ENCODE data around the gene MRPS18A. TPM values are rescaled to one million over a fixed set of nuclear protein-coding genes. Genes with fewer than 3 reads are reported as not detected.

Gene MRPS18A
- total and polyA plus RNA-seq, 2 experiments from 2014 or later, result 58.6 to 62.7 TPM

GRCh38 chr6:43689421-43689820, 1.8 kb upstream of the MRPS18A start:
- Mint-ChIP-seq H3K4me3 (no peak overlapping the region), H3K27ac (no peak overlapping the region), H3K9me3 (no peaks in the 10 kb centered on the region), H3K4me1 (peaks cover 15% of the 10 kb centered on the region), H3K36me3 (ENCODE audit: low read depth) (no peaks in the 10 kb centered on the region; the same call in 2 of the 3 replicates), H3K27me3 (ENCODE audit: insufficient read depth, low read depth, poor library complexity) (peaks cover 1% of the 10 kb centered on the region)
- no peaks in the 10 kb centered on the region for H3K27me3 ChIP-seq (ENCODE audit: insufficient read depth)
- H3K9me2 ChIP-seq (ENCODE audit: insufficient read depth), result no peaks in the 10 kb centered on the region
- H3K36me3 ChIP-seq (ENCODE audit: insufficient read depth), result no peaks in the 10 kb centered on the region
- TF ChIP-seq ZNF331 (CRISPR knock-in tag; IDR thresholded peaks at IDR 0.05; ENCODE audit: low read depth) (no peak), ZNF114 (CRISPR knock-in tag; IDR thresholded peaks at IDR 0.05) (no peak), ZNF462 (CRISPR knock-in tag; IDR thresholded peaks at IDR 0.05) (no peak), EZH2 (IDR thresholded peaks at IDR 0.05; ENCODE audit: low read depth, unreplicated experiment) (no peak), EZH2phosphoT487 (IDR thresholded peaks at IDR 0.05; ENCODE audit: unreplicated experiment) (no peak), ETS1 (IDR thresholded peaks at IDR 0.05) (no peak), POLR2AphosphoS5 (IDR thresholded peaks at IDR 0.05; ENCODE audit: low read depth) (no peak), CREB1 (CRISPR knock-in tag; IDR thresholded peaks at IDR 0.05; ENCODE audit: low read depth) (no peak), REST (IDR thresholded peaks at IDR 0.05; ENCODE audit: unreplicated experiment) (no peak), JUNB (IDR thresholded peaks at IDR 0.05; ENCODE audit: unreplicated experiment) (no peak), NANOG (IDR thresholded peaks at IDR 0.05; ENCODE audit: borderline replicate concordance) (no peak)
- no peak overlapping the region for H3K4me2 ChIP-seq
- peaks cover 31% of the 10 kb centered on the region for H3K79me2 ChIP-seq (replicated peaks; ENCODE audit: insufficient read depth)
- peaks cover 16% of the 10 kb centered on the region for H3K4me1 ChIP-seq (ENCODE audit: insufficient read depth)
- H3F3A ChIP-seq (replicated peaks; ENCODE audit: low read depth), result no peaks in the 10 kb centered on the region; the same call in 1 of the 2 replicates
- no peak for ATAC-seq
- H3K27ac ChIP-seq (ENCODE audit: low read depth), result no peak overlapping the region
- H3K4me3 ChIP-seq, result no peak overlapping the region
- H2AFZ ChIP-seq, result no peak overlapping the region
- peaks cover 6% of the 10 kb centered on the region; the same call in 1 of the 2 replicates for H4K20me1 ChIP-seq (replicated peaks; ENCODE audit: insufficient read depth)
- DNase-seq (ENCODE audit: low spot score), result no peak

Measured in GM23338 (cell line).